Dermis blood vessel endothelial cell (primary cell): Measurements from ENCODE around the gene CD200R1L. TPM values are rescaled to one million over a fixed set of nuclear protein-coding genes. Genes with fewer than 3 reads are reported as not detected.

Source experiments
- total RNA-seq: library from RNA; depleted of rRNA; stranded (reverse); fragments of >200 nt; gene quantifications from 2 replicates; pipeline ENCODE4 v1.2.3, GENCODE V29; 2014

The CD200R1L gene
- total RNA-seq, 1 donor from 2014 or later, result not detected

Other genes with a start within 250 kb of the CD200R1L start
- gene CCDC80, start 205.7 kb downstream of the CD200R1L start, total RNA-seq, result 8.5 and 24.3 TPM in 2 replicates
- not detected in 2 replicates for gene CD200R1, start 128.2 kb upstream of the CD200R1L start, total RNA-seq
- gene GTPBP8, start 144.1 kb upstream of the CD200R1L start, total RNA-seq, result 48.6 and 49.0 TPM in 2 replicates